H9 (cell line): ENCODE results near the gene TSC22D4. TPM values are rescaled to one million over a fixed set of nuclear protein-coding genes. Genes with fewer than 3 reads are reported as not detected.

Experiments
- DNase-seq: peaks from one replicate; pipeline ENCODE4 v3.0.0-alpha.2; 2017
- H2AFZ ChIP-seq: one replicate; pipeline ENCODE4 v1.6.1; 2013; ENCODE audit warnings: mild to moderate bottlenecking, low read length, control low read depth, moderate library complexity
- H2AK5ac ChIP-seq: 2 replicates; pipeline ENCODE4 v1.6.1; 2013; ENCODE audit warnings: low read length, control low read depth, mixed read lengths; ENCODE audit not compliant: insufficient read length
- H2BK120ac ChIP-seq: one replicate; pipeline ENCODE4 v1.6.1; 2013; ENCODE audit warnings: low read depth, mild to moderate bottlenecking, low read length, control low read depth, inconsistent platforms; ENCODE audit not compliant: poor library complexity, severe bottlenecking
- H2BK12ac ChIP-seq: 2 replicates; pipeline ENCODE4 v1.6.1; 2013; ENCODE audit warnings: low read length, control low read depth, mixed read lengths, low read depth; ENCODE audit not compliant: insufficient read length
- H2BK15ac ChIP-seq: 2 replicates; pipeline ENCODE4 v1.6.1; 2013; ENCODE audit warnings: low read depth, low read length, control low read depth
- H2BK20ac ChIP-seq: one replicate; pipeline ENCODE4 v1.6.1; 2013; ENCODE audit warnings: low read depth, mild to moderate bottlenecking, low read length, control low read depth, inconsistent platforms; ENCODE audit not compliant: poor library complexity, severe bottlenecking
- H2BK5ac ChIP-seq: 2 replicates; pipeline ENCODE4 v1.6.1; 2013; ENCODE audit warnings: low read length, control low read depth, mixed read lengths; ENCODE audit not compliant: insufficient read length
- H3K14ac ChIP-seq: 2 replicates; pipeline ENCODE4 v1.6.1; 2013; ENCODE audit warnings: low read length, control low read depth; ENCODE audit not compliant: insufficient read depth
- H3K18ac ChIP-seq: 2 replicates; pipeline ENCODE4 v1.6.1; 2013; ENCODE audit warnings: low read depth, mild to moderate bottlenecking, mixed read lengths, low read length, control low read depth; ENCODE audit not compliant: insufficient read length
- H3K23ac ChIP-seq: 2 replicates; pipeline ENCODE4 v1.6.1; 2013; ENCODE audit warnings: low read length, control low read depth, mixed read lengths, low read depth; ENCODE audit not compliant: insufficient read length
- H3K23me2 ChIP-seq: 2 replicates; pipeline ENCODE4 v1.6.1; 2013; ENCODE audit warnings: low read depth, mild to moderate bottlenecking, mixed read lengths, low read length, control low read depth; ENCODE audit not compliant: insufficient read length, poor library complexity, severe bottlenecking
- H3K27ac ChIP-seq: 2 replicates; pipeline ENCODE4 v1.5.1; 2013; ENCODE audit warnings: low read length, control low read depth, mixed read lengths, low read depth; ENCODE audit not compliant: insufficient read length
- H3K27me3 ChIP-seq: 2 replicates; pipeline ENCODE4 v1.6.1; 2013; ENCODE audit warnings: low read length, control low read depth, inconsistent platforms; ENCODE audit not compliant: insufficient read depth
- H3K4ac ChIP-seq: 2 replicates; pipeline ENCODE4 v1.6.1; 2013; ENCODE audit warnings: low read depth, mild to moderate bottlenecking, control low read depth, inconsistent platforms, low read length, moderate library complexity
- H3K4me1 ChIP-seq: 2 replicates; pipeline ENCODE4 v1.6.1; 2013; ENCODE audit warnings: low read length, control low read depth, inconsistent platforms; ENCODE audit not compliant: insufficient read depth
- H3K4me2 ChIP-seq: 2 replicates; pipeline ENCODE4 v1.6.1; 2013; ENCODE audit warnings: low read length, control low read depth, mixed read lengths; ENCODE audit not compliant: insufficient read length, insufficient read depth
- H3K56ac ChIP-seq: 2 replicates; pipeline ENCODE4 v1.6.1; 2013; ENCODE audit warnings: low read depth, mild to moderate bottlenecking, mixed read lengths, low read length, control low read depth; ENCODE audit not compliant: insufficient read length
- H3K79me1 ChIP-seq: 2 replicates; pipeline ENCODE4 v1.6.1; 2013; ENCODE audit warnings: low read depth, mild to moderate bottlenecking, moderate library complexity, low read length, control low read depth, inconsistent platforms; ENCODE audit not compliant: insufficient read depth, poor library complexity, severe bottlenecking
- H3K79me2 ChIP-seq: 2 replicates; pipeline ENCODE4 v1.6.1; 2013; ENCODE audit warnings: low read length, control low read depth, inconsistent platforms; ENCODE audit not compliant: insufficient read depth
- H3K9ac ChIP-seq: 2 replicates; pipeline ENCODE4 v1.6.1; 2013; ENCODE audit warnings: low read length, control low read depth, mixed read lengths; ENCODE audit not compliant: insufficient read length; ENCODE audit errors: extremely low read depth
- H3K9me3 ChIP-seq: one replicate; pipeline ENCODE4 v1.6.1; 2013; ENCODE audit warnings: low read depth, low read length, inconsistent platforms; ENCODE audit not compliant: control insufficient read depth
- H3T11ph ChIP-seq: one replicate; pipeline ENCODE4 v1.6.1; 2013; ENCODE audit warnings: mild to moderate bottlenecking, low read length, control low read depth, inconsistent platforms
- H4K20me1 ChIP-seq: one replicate; pipeline ENCODE4 v1.6.1; 2013; ENCODE audit not compliant: control insufficient read depth, insufficient read length, insufficient read depth
- H4K5ac ChIP-seq: 2 replicates; pipeline ENCODE4 v1.6.1; 2013; ENCODE audit warnings: low read depth, mild to moderate bottlenecking, mixed read lengths, low read length, control low read depth; ENCODE audit not compliant: insufficient read length
- H4K8ac ChIP-seq: replicated peaks from 2 replicates; pipeline ENCODE4 v1.6.1; 2013; ENCODE audit warnings: low read length, control low read depth, mixed read lengths, low read depth; ENCODE audit not compliant: insufficient read length
- H4K91ac ChIP-seq: 2 replicates; pipeline ENCODE4 v1.6.1; 2013; ENCODE audit warnings: low read depth, mild to moderate bottlenecking, moderate library complexity, mixed read lengths, low read length, control low read depth; ENCODE audit not compliant: insufficient read length
- H3K27ac Mint-ChIP-seq, 3 experiments: 2 replicates in 2 of 3; 3 replicates in 1 of 3; pipeline ENCODE4 v1.8.0; 2020 to 2021; ENCODE audit warnings: mixed read lengths in 3 of 3, mild to moderate bottlenecking in 1 of 3, moderate library complexity in 1 of 3
- H3K27me3 Mint-ChIP-seq: 2 replicates; pipeline ENCODE4 v1.8.0; 2021; ENCODE audit warnings: low read depth, mild to moderate bottlenecking, moderate library complexity, mixed read lengths
- H3K36me3 Mint-ChIP-seq, 3 experiments: 2 replicates in 2 of 3; 3 replicates in 1 of 3; pipeline ENCODE4 v1.8.0; 2020 to 2021; ENCODE audit warnings: low read depth in 3 of 3, mixed read lengths in 3 of 3; ENCODE audit not compliant: insufficient read depth in 1 of 3
- H3K4me1 Mint-ChIP-seq, 2 experiments: 2 replicates each; pipeline ENCODE4 v1.8.0; 2020; ENCODE audit warnings: mixed read lengths in 2 of 2
- H3K4me3 Mint-ChIP-seq, 2 experiments: 2 replicates in 1 of 2; 3 replicates in 1 of 2; pipeline ENCODE4 v1.8.0; 2020 to 2021; ENCODE audit warnings: mild to moderate bottlenecking in 2 of 2, mixed read lengths in 2 of 2, moderate library complexity in 1 of 2
- H3K9me3 Mint-ChIP-seq, 2 experiments: 2 replicates in 1 of 2; 3 replicates in 1 of 2; pipeline ENCODE4 v1.8.0; 2020; ENCODE audit warnings: mild to moderate bottlenecking in 2 of 2, mixed read lengths in 2 of 2, moderate library complexity in 1 of 2
- CTCF ChIP-seq: fragments of 200-600 bp; sonication (generic); conservative IDR thresholded peaks from 3 replicates; pipeline ENCODE4 v1.8.0; 2021; ENCODE audit warnings: antibody characterized with exemption, mild to moderate bottlenecking
- WGBS: extraction: QIAGEN DNeasy Blood & Tissue Kit; methylation state at CpG from one replicate; pipeline ENCODE4 v1.1.7; 2013; ENCODE audit warnings: missing lambda C conversion rate, low lambda C conversion rate, mixed read lengths; ENCODE audit not compliant: insufficient read length; ENCODE audit errors: extremely low coverage; 5-methylcytosine and 5-hydroxymethylcytosine counted together
- total RNA-seq: library from RNA; stranded (reverse); gene quantifications from 2 replicates; pipeline ENCODE4 v1.2.1, GENCODE V29; 2021

Gene TSC22D4
- total RNA-seq, 1 experiment from 2014 or later: 17.5 TPM

- Histone ChIP-seq H4K5ac (no peak overlapping the region), H3K79me1 (peaks cover 3% of the 10 kb centered on the region), H3K23me2 (peaks cover 4% of the 10 kb centered on the region), H3K4me2 (peak overlapping the region; percentile 68), H3K79me2 (no peaks in the 10 kb centered on the region; the same call in 1 of the 2 replicates), H3K27ac (peak overlapping the region; percentile 68), H4K20me1 (no peaks in the 10 kb centered on the region), H3K23ac (no peak overlapping the region), H2BK120ac (no peak overlapping the region), H3K4me1 (no peaks in the 10 kb centered on the region), H3K4ac (no peak overlapping the region; the same call in 1 of the 2 replicates), H2AK5ac (no peak overlapping the region), H2BK12ac (no peak overlapping the region), H2BK15ac (no peak overlapping the region), H4K91ac (no peak overlapping the region), H4K8ac (no peak overlapping the region), H3K9ac (peak overlapping the region; percentile 86), H2BK20ac (no peak overlapping the region), H2BK5ac (no peak overlapping the region), H3T11ph (no peak overlapping the region), H2AFZ (no peak overlapping the region), H3K9me3 (no peaks in the 10 kb centered on the region), H3K56ac (no peak overlapping the region), H3K27me3 (no peaks in the 10 kb centered on the region), H3K18ac (peak overlapping the region; percentile 97), H3K14ac (peak overlapping the region; percentile 95)
- peak overlapping the region; percentile 100 for H3K27ac Mint-ChIP-seq
- H3K9me3 Mint-ChIP-seq: peaks cover 4 to 14% of the 10 kb centered on the region in 2 experiments; a peak in 3 of 5 replicates
- peaks cover 28 to 37% (median 29%) of the 10 kb centered on the region in 3 experiments for H3K36me3 Mint-ChIP-seq
- peaks cover 34 to 35% of the 10 kb centered on the region in 2 experiments for H3K4me1 Mint-ChIP-seq
- H3K4me3 Mint-ChIP-seq: peak overlapping the region; percentile 95 to 98
- H3K27me3 Mint-ChIP-seq: peaks cover 25% of the 10 kb centered on the region
- no peak for TF ChIP-seq CTCF
- no CpG with 5 or more reads among the region's 40 CpGs for WGBS
- peak; percentile 99 for DNase-seq
These were observed 49.9 kb downstream of the TSC22D4 start for GRCh38 chr7:100428967-100429636.
